Neural progenitor cell (in vitro differentiated cells): ENCODE data around the gene CST11. TPM values are rescaled to one million over a fixed set of nuclear protein-coding genes. Genes with fewer than 3 reads are reported as not detected.

ENCODE experiments used
- DNase-seq: peaks from one replicate; pipeline ENCODE4 v3.0.0-alpha.2; 2016; ENCODE audit warnings: low spot score
- H2AFZ ChIP-seq: fragments of 200-600 bp; sonication (generic); replicated peaks from 2 replicates; pipeline ENCODE4 v1.6.1; 2016; ENCODE audit warnings: antibody characterized with exemption
- H3F3A ChIP-seq: fragments of 200-600 bp; sonication (generic); 2 replicates; pipeline ENCODE4 v1.6.1; 2016; ENCODE audit warnings: antibody characterized with exemption, low read depth
- H3K27ac ChIP-seq: fragments of 200-600 bp; sonication (generic); 2 replicates; pipeline ENCODE4 v1.5.1; 2016; ENCODE audit warnings: mild to moderate bottlenecking
- H3K27me3 ChIP-seq: fragments of 200-600 bp; sonication (generic); 2 replicates; pipeline ENCODE4 v1.6.1; 2016; ENCODE audit warnings: mild to moderate bottlenecking, moderate library complexity
- H3K36me3 ChIP-seq: fragments of 200-600 bp; sonication (generic); 2 replicates; pipeline ENCODE4 v1.5.1; 2016
- H3K4me1 ChIP-seq: fragments of 200-600 bp; sonication (generic); 2 replicates; pipeline ENCODE4 v1.6.1; 2016; ENCODE audit warnings: mixed run types
- H3K4me2 ChIP-seq: fragments of 200-600 bp; sonication (generic); 2 replicates; pipeline ENCODE4 v1.6.1; 2016
- H3K4me3 ChIP-seq: fragments of 200-600 bp; sonication (generic); 2 replicates; pipeline ENCODE4 v1.5.1; 2016
- H3K79me2 ChIP-seq: fragments of 200-600 bp; sonication (generic); 2 replicates; pipeline ENCODE4 v1.6.1; 2016; ENCODE audit warnings: low read depth
- H3K9ac ChIP-seq: fragments of 200-600 bp; sonication (generic); 2 replicates; pipeline ENCODE4 v1.6.1; 2016
- H3K9me3 ChIP-seq: fragments of 200-600 bp; sonication (generic); 2 replicates; pipeline ENCODE4 v1.5.1; 2016; ENCODE audit warnings: low read depth
- H4K20me1 ChIP-seq: fragments of 200-600 bp; sonication (generic); 2 replicates; pipeline ENCODE4 v1.6.1; 2016; ENCODE audit warnings: low read depth
- H3K27ac Mint-ChIP-seq: 3 replicates; pipeline ENCODE4 v1.8.0; 2021; ENCODE audit warnings: mixed read lengths
- H3K27me3 Mint-ChIP-seq: 2 replicates; pipeline ENCODE4 v1.8.0; 2022; ENCODE audit warnings: low read depth, mild to moderate bottlenecking, inconsistent platforms, moderate library complexity, mixed read lengths; ENCODE audit not compliant: insufficient read depth
- H3K36me3 Mint-ChIP-seq: 3 replicates; pipeline ENCODE4 v1.8.0; 2021; ENCODE audit warnings: mixed read lengths
- H3K4me1 Mint-ChIP-seq: 3 replicates; pipeline ENCODE4 v1.8.0; 2021; ENCODE audit warnings: mixed read lengths
- H3K4me3 Mint-ChIP-seq: 3 replicates; pipeline ENCODE4 v1.8.0; 2021; ENCODE audit warnings: mild to moderate bottlenecking, moderate library complexity, mixed read lengths
- H3K9me3 Mint-ChIP-seq: 3 replicates; pipeline ENCODE4 v1.8.0; 2020; ENCODE audit warnings: mixed read lengths
- CTCF ChIP-seq: fragments of 200-600 bp; sonication (generic); IDR thresholded peaks from 2 replicates; pipeline ENCODE4 v1.5.1; 2017; ENCODE audit warnings: antibody characterized with exemption, mild to moderate bottlenecking
- EZH2 ChIP-seq: fragments of 200-600 bp; sonication (generic); IDR thresholded peaks from 2 replicates; pipeline ENCODE4 v1.6.1; 2017; ENCODE audit warnings: antibody characterized with exemption, mild to moderate bottlenecking, moderate library complexity
- EZH2phosphoT487 ChIP-seq: fragments of 200-600 bp; sonication (generic); IDR thresholded peaks from 2 replicates; pipeline ENCODE4 v1.6.1; 2017; ENCODE audit warnings: antibody characterized with exemption
- total RNA-seq: library from RNA; depleted of rRNA; stranded (reverse); fragments of >200 nt; gene quantifications from 2 replicates; pipeline ENCODE4 v1.2.3, GENCODE V29; 2015; ENCODE audit warnings: low replicate concordance

CST11 gene
- total RNA-seq, 1 donor from 2014 or later = not detected

DNA sequence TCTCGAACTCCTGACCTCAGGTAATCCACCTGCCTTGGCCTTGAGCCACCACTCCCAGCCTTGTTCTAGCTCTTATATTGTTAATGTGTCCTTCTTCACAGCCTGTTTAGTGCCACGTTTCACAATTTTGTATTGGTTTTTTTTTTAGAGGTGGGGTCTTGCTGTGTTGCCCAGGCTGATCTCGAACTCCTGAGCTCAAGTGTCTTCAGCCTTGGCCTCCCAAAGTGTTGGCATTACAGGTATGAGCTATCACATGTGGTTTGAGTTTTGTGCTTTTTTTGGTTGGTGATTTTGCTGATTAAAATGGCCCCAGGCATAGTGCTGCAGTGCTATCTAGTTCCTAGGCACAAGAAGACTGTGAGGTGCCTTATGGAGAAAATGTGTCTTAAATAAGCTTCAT, 19.0 kb downstream of the CST11 start:
- Histone ChIP-seq H3K27ac (no peak overlapping the region), H3F3A (no peaks in the 10 kb centered on the region), H3K9me3 (no peaks in the 10 kb centered on the region), H3K4me3 (no peak overlapping the region), H3K36me3 (no peaks in the 10 kb centered on the region), H2AFZ (no peak overlapping the region), H3K27me3 (no peaks in the 10 kb centered on the region), H3K4me2 (no peak overlapping the region), H3K4me1 (no peaks in the 10 kb centered on the region), H3K9ac (no peak overlapping the region), H4K20me1 (no peaks in the 10 kb centered on the region), H3K79me2 (no peaks in the 10 kb centered on the region)
- TF ChIP-seq CTCF (no peak), EZH2 (no peak), EZH2phosphoT487 (no peak)
- Mint-ChIP-seq H3K36me3 (no peaks in the 10 kb centered on the region), H3K4me3 (no peak overlapping the region), H3K27me3 (peaks cover 2% of the 10 kb centered on the region), H3K4me1 (no peaks in the 10 kb centered on the region), H3K27ac (no peak overlapping the region), H3K9me3 (no peaks in the 10 kb centered on the region)
- DNase-seq = no peak

- Mint-ChIP-seq H3K4me1 (peaks cover 5% of the 10 kb centered on the region), H3K36me3 (no peaks in the 10 kb centered on the region), H3K27me3 (peaks cover 2% of the 10 kb centered on the region), H3K4me3 (no peak overlapping the region), H3K9me3 (no peaks in the 10 kb centered on the region), H3K27ac (no peak overlapping the region)
- Histone ChIP-seq H2AFZ (no peak overlapping the region), H3K9me3 (no peaks in the 10 kb centered on the region), H3K79me2 (peaks cover 10% of the 10 kb centered on the region), H3K27me3 (no peaks in the 10 kb centered on the region), H3F3A (no peaks in the 10 kb centered on the region), H3K27ac (no peak overlapping the region), H3K36me3 (no peaks in the 10 kb centered on the region), H3K4me1 (peaks cover under 1% of the 10 kb centered on the region), H3K9ac (no peak overlapping the region), H4K20me1 (peaks cover 2% of the 10 kb centered on the region), H3K4me3 (no peak overlapping the region), H3K4me2 (no peak overlapping the region)
- no peak for TF ChIP-seq CTCF
- no peak for TF ChIP-seq EZH2
- DNase-seq = no peak
Measured at GRCh38 chr20:23425129-23425528, 27.5 kb downstream of the CST11 start.

- Mint-ChIP-seq H3K27me3 (peaks cover 2% of the 10 kb centered on the region), H3K36me3 (no peaks in the 10 kb centered on the region), H3K27ac (no peak within 1 kb of the TSS), H3K9me3 (no peaks in the 10 kb centered on the region), H3K4me3 (peak within 1 kb of the TSS; percentile 92), H3K4me1 (peaks cover 19% of the 10 kb centered on the region)
- Histone ChIP-seq H3F3A (no peaks in the 10 kb centered on the region), H3K36me3 (no peaks in the 10 kb centered on the region), H3K4me3 (peak within 1 kb of the TSS; percentile 90), H2AFZ (peak within 1 kb of the TSS; percentile 57), H3K9me3 (no peaks in the 10 kb centered on the region), H4K20me1 (peaks cover 38% of the 10 kb centered on the region), H3K4me2 (peak within 1 kb of the TSS; percentile 79), H3K79me2 (peaks cover 49% of the 10 kb centered on the region), H3K27me3 (no peaks in the 10 kb centered on the region), H3K27ac (no peak within 1 kb of the TSS), H3K9ac (peak within 1 kb of the TSS; percentile 50), H3K4me1 (peaks cover 12% of the 10 kb centered on the region)
- peak; percentile 98 for DNase-seq
- TF ChIP-seq CTCF (peak; percentile 40), EZH2 (no peak)
Measured at GRCh38 chr20:23420943-23421931, 31.4 kb downstream of the CST11 start, which contains the start of gene NAPB. TSS of gene NAPB (minus strand) at chr20:23421488. CDS start at chr20:23421402, 86 bp downstream.
